ENCODE measurements around the gene VPS16.

GRCh38 chr20:2914160-2914559, 73.6 kb downstream of the VPS16 start:
- TF ChIP-seq, protein P1, sequence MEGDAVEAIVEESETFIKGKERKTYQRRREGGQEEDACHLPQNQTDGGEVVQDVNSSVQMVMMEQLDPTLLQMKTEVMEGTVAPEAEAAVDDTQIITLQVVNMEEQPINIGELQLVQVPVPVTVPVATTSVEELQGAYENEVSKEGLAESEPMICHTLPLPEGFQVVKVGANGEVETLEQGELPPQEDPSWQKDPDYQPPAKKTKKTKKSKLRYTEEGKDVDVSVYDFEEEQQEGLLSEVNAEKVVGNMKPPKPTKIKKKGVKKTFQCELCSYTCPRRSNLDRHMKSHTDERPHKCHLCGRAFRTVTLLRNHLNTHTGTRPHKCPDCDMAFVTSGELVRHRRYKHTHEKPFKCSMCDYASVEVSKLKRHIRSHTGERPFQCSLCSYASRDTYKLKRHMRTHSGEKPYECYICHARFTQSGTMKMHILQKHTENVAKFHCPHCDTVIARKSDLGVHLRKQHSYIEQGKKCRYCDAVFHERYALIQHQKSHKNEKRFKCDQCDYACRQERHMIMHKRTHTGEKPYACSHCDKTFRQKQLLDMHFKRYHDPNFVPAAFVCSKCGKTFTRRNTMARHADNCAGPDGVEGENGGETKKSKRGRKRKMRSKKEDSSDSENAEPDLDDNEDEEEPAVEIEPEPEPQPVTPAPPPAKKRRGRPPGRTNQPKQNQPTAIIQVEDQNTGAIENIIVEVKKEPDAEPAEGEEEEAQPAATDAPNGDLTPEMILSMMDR (IDR thresholded peaks at IDR 0.05; ENCODE audit: poor library complexity, severe bottlenecking) = peak; percentile 64
- TF ChIP-seq TAF1 (IDR thresholded peaks at IDR 0.05; ENCODE audit: low read depth) (no peak), REST (IDR thresholded peaks at IDR 0.05; ENCODE audit: borderline replicate concordance) (no peak), POLR2AphosphoS5 (IDR thresholded peaks at IDR 0.05) (no peak)

Measured in neural cell (in vitro differentiated cells).